Measurements from ENCODE around the gene ANKRD33. TPM values are rescaled to one million over a fixed set of nuclear protein-coding genes. Genes with fewer than 3 reads are reported as not detected.

Gene ANKRD33, protein sequence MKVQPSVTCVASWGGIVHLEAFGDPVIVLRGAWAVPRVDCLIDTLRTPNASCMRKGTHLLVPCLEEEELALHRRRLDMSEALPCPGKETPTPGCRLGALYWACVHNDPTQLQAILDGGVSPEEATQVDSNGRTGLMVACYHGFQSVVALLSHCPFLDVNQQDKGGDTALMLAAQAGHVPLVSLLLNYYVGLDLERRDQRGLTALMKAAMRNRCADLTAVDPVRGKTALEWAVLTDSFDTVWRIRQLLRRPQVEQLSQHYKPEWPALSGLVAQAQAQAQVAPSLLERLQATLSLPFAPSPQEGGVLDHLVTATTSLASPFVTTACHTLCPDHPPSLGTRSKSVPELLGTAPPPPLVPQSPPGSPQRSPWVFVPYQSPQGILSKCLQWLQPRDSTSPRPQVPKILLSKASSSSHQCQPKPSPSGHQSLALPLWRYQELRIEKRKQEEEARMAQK
- total RNA-seq (2022; extraction: Qiagen RNA extraction; ENCODE audit: low read depth): 0.14 to 0.24 TPM in 2 of 5 replicates, not detected in the others

GRCh38 chr12:51887476-51888315 lies at the start of gene ANKRD33:
Gene ANKRD33 (plus strand): TSS chr12:51888103. CDS start chr12:51888187, 84 bp downstream.

GRCh38 chr12:51848326-51848727 lies 39.6 kb upstream of the ANKRD33 start, which contains the start of gene FIGNL2:
Gene FIGNL2 (minus strand): TSS chr12:51848718. CDS start chr12:51822413, 26,305 bp downstream.

GRCh38 chr12:51907083-51907855 lies 19.4 kb downstream of the ANKRD33 start, which contains the start of gene ACVRL1:
Gene ACVRL1 (plus strand): TSS chr12:51907504. CDS start chr12:51912475, 4,971 bp downstream.

Other genes with a start within 250 kb of the ANKRD33 start
- gene FIGNL2, start 39.4 kb upstream of the ANKRD33 start, total RNA-seq (2022; extraction: Qiagen RNA extraction; ENCODE audit: low read depth): 0.22 to 0.41 TPM (median 0.30 TPM) in 5 replicates
- gene ACVRL1, start 19.4 kb downstream of the ANKRD33 start, total RNA-seq (2022; extraction: Qiagen RNA extraction; ENCODE audit: low read depth): 0.06 to 0.15 TPM (median 0.12 TPM) in 3 of 5 replicates, not detected in the others
- 14.1 to 17.9 TPM (median 16.7 TPM) in 5 replicates for gene ACVR1B, start 63.6 kb downstream of the ANKRD33 start, total RNA-seq (2022; extraction: Qiagen RNA extraction; ENCODE audit: low read depth)
- 0.17 to 1.3 TPM (median 0.61 TPM) in 5 replicates for gene TAMALIN, start 118.8 kb downstream of the ANKRD33 start, total RNA-seq (2022; extraction: Qiagen RNA extraction; ENCODE audit: low read depth)
- 28.1 to 48.1 TPM (median 36.7 TPM) in 5 replicates for gene NR4A1, start 163.3 kb downstream of the ANKRD33 start, total RNA-seq (2022; extraction: Qiagen RNA extraction; ENCODE audit: low read depth)
- gene ATG101, start 181.9 kb downstream of the ANKRD33 start, total RNA-seq (2022; extraction: Qiagen RNA extraction; ENCODE audit: low read depth): 74.0 to 98.4 TPM (median 94.9 TPM) in 5 replicates
- not detected in 5 replicates for gene SMIM41, start 191.6 kb downstream of the ANKRD33 start, total RNA-seq (2022; extraction: Qiagen RNA extraction; ENCODE audit: low read depth)

Data from A549 treated with RU486 at 1 μM for 4 hours (cell line).